Fibroblast of lung (primary cell): Measurements from ENCODE around the gene POC1B. TPM values are rescaled to one million over a fixed set of nuclear protein-coding genes. Genes with fewer than 3 reads are reported as not detected.

Experiments used
- DNase-seq, 2 donors: peaks; one replicate each; pipeline versions ENCODE4 v3.0.0 to v3.0.0-alpha.2; 2010; ENCODE audit warnings: low read depth in 2 of 2
- H2AFZ ChIP-seq: 2 replicates; pipeline ENCODE4 v1.5.1; 2012; ENCODE audit warnings: low read length, control low read depth, inconsistent platforms
- H3K27ac ChIP-seq: 2 replicates; pipeline ENCODE4 v1.5.1; 2011; ENCODE audit warnings: low read length, control low read depth; ENCODE audit not compliant: insufficient read depth
- H3K27me3 ChIP-seq: 2 replicates; pipeline ENCODE4 v1.5.1; 2011; ENCODE audit warnings: mild to moderate bottlenecking, low read length; ENCODE audit not compliant: control insufficient read depth, insufficient read depth
- H3K36me3 ChIP-seq: 2 replicates; pipeline ENCODE4 v1.5.1; 2011; ENCODE audit warnings: low read length; ENCODE audit not compliant: control insufficient read depth, insufficient read depth
- H3K4me1 ChIP-seq: 2 replicates; pipeline ENCODE4 v1.5.1; 2011; ENCODE audit warnings: low read length; ENCODE audit not compliant: control insufficient read depth, insufficient read depth; ENCODE audit errors: extremely low read depth
- H3K4me2 ChIP-seq: 2 replicates; pipeline ENCODE4 v1.5.1; 2011; ENCODE audit warnings: low read length, control low read depth; ENCODE audit not compliant: insufficient read depth; ENCODE audit errors: extremely low read depth
- H3K4me3 ChIP-seq, 4 experiments: fragments of 200-600 bp in 1 of 4; sonication (generic) in 1 of 4; replicated peaks in 1 of 4; 2 replicates each; pipeline ENCODE4 v1.5.1; 2011 to 2016; ENCODE audit warnings: low read length in 4 of 4, low read depth in 3 of 4, mild to moderate bottlenecking in 3 of 4, control low read depth in 2 of 4, inconsistent platforms in 1 of 4, mixed read lengths in 1 of 4; ENCODE audit not compliant: insufficient read depth in 1 of 4; ENCODE audit errors: control extremely low read depth in 1 of 4
- H3K79me2 ChIP-seq: 2 replicates; pipeline ENCODE4 v1.5.1; 2012; ENCODE audit warnings: mild to moderate bottlenecking, low read length, inconsistent platforms; ENCODE audit not compliant: control insufficient read depth, insufficient read depth
- H3K9ac ChIP-seq: 2 replicates; pipeline ENCODE4 v1.5.1; 2011; ENCODE audit warnings: mild to moderate bottlenecking, low read length, control low read depth; ENCODE audit not compliant: insufficient read depth
- H3K9me3 ChIP-seq: 2 replicates; pipeline ENCODE4 v1.5.1; 2012; ENCODE audit warnings: low read depth, low read length; ENCODE audit not compliant: control insufficient read depth, insufficient read depth
- H4K20me1 ChIP-seq: 2 replicates; pipeline ENCODE4 v1.5.1; 2011; ENCODE audit warnings: low read length; ENCODE audit not compliant: control insufficient read depth, insufficient read depth; ENCODE audit errors: extremely low read depth
- CTCF ChIP-seq, 2 donors: IDR thresholded peaks in 1 of 2; conservative IDR thresholded peaks in 1 of 2; 1 replicate in 1 of 2; 2 replicates in 1 of 2; pipeline ENCODE4 v1.5.1; 2011 to 2012; ENCODE audit warnings: low read length in 2 of 2, control low read depth in 1 of 2, inconsistent platforms in 1 of 2, low read depth in 1 of 2, mild to moderate bottlenecking in 1 of 2
- EZH2 ChIP-seq: IDR thresholded peaks from 2 replicates; pipeline ENCODE4 v1.5.1; 2012; ENCODE audit warnings: low read length, control low read depth, mild to moderate bottlenecking; ENCODE audit errors: missing control alignments
- polyA plus RNA-seq, 2 donors: library from polyadenylated mRNA; depleted of rRNA in 1 of 2; stranded (reverse) in 1 of 2; unstranded in 1 of 2; fragments of >200 nt; gene quantifications; 2 replicates each; pipeline ENCODE4 v1.2.1, GENCODE V29; 2011 to 2012; ENCODE audit warnings: missing spikeins in 1 of 2
- total RNA-seq: library from RNA; depleted of rRNA; stranded (reverse); fragments of >200 nt; gene quantifications from 2 replicates; pipeline ENCODE4 v1.2.1, GENCODE V29; 2014

Gene POC1B
- total and polyA plus RNA-seq, 2 donors (not counting 1 experiment from before 2014, with no cell fraction given): 10.2 to 16.7 TPM

- no peak overlapping the region for H3K9ac ChIP-seq
- H3K36me3 ChIP-seq: no peaks in the 10 kb centered on the region
- no peaks in the 10 kb centered on the region for H4K20me1 ChIP-seq
- H3K27me3 ChIP-seq: no peaks in the 10 kb centered on the region
- H3K4me2 ChIP-seq: no peak overlapping the region
- no peak for DNase-seq
- H3K4me3 ChIP-seq: no peak overlapping the region
- TF ChIP-seq EZH2 (no peak), CTCF (conservative IDR thresholded peaks at IDR 0.05 in 1 of 2, IDR thresholded peaks at IDR 0.05 in 1 of 2; ENCODE audit: low read depth in 1 of 2, low read length in 2 of 2) (no peak)
- no peak overlapping the region for H2AFZ ChIP-seq
- no peaks in the 10 kb centered on the region for H3K4me1 ChIP-seq
- no peaks in the 10 kb centered on the region for H3K79me2 ChIP-seq
- H3K9me3 ChIP-seq: no peaks in the 10 kb centered on the region
- H3K27ac ChIP-seq: no peak overlapping the region
Observed at GRCh38 chr12:89559753-89560152, 33.9 kb upstream of the POC1B start.

- no peaks in the 10 kb centered on the region for H3K27me3 ChIP-seq
- TF ChIP-seq CTCF (conservative IDR thresholded peaks at IDR 0.05 in 1 of 2, IDR thresholded peaks at IDR 0.05 in 1 of 2; ENCODE audit: low read depth in 1 of 2, low read length in 2 of 2): no peak
- TF ChIP-seq EZH2: no peak
- no peaks in the 10 kb centered on the region for H3K9me3 ChIP-seq
- no peaks in the 10 kb centered on the region for H3K79me2 ChIP-seq
- H3K4me3 ChIP-seq: no peak overlapping the region
- H3K4me1 ChIP-seq: no peaks in the 10 kb centered on the region
- H4K20me1 ChIP-seq: no peaks in the 10 kb centered on the region
- H3K36me3 ChIP-seq: no peaks in the 10 kb centered on the region
- no peak overlapping the region for H3K4me2 ChIP-seq
- DNase-seq: peak in 1 of 2 donors; percentile 35
- H2AFZ ChIP-seq: no peak overlapping the region
- H3K9ac ChIP-seq: no peak overlapping the region
- no peak overlapping the region for H3K27ac ChIP-seq
Observed at GRCh38 chr12:89556976-89557375, 31.1 kb upstream of the POC1B start.

GRCh38 chr12:89552376-89552775, 26.5 kb upstream of the POC1B start:
- TF ChIP-seq EZH2 (no peak), CTCF (conservative IDR thresholded peaks at IDR 0.05 in 1 of 2, IDR thresholded peaks at IDR 0.05 in 1 of 2; ENCODE audit: low read depth in 1 of 2, low read length in 2 of 2) (no peak)
- no peaks in the 10 kb centered on the region for H3K4me1 ChIP-seq
- no peaks in the 10 kb centered on the region for H3K9me3 ChIP-seq
- no peaks in the 10 kb centered on the region for H3K79me2 ChIP-seq
- no peak overlapping the region for H3K27ac ChIP-seq
- DNase-seq: peak in 1 of 2 donors; percentile 41
- no peaks in the 10 kb centered on the region for H4K20me1 ChIP-seq
- H3K4me3 ChIP-seq: no peak overlapping the region
- H3K9ac ChIP-seq: no peak overlapping the region
- H2AFZ ChIP-seq: no peak overlapping the region
- H3K36me3 ChIP-seq: no peaks in the 10 kb centered on the region
- no peak overlapping the region for H3K4me2 ChIP-seq
- H3K27me3 ChIP-seq: no peaks in the 10 kb centered on the region
